ENCODE data around the gene CREB3L4. TPM values are rescaled to one million over a fixed set of nuclear protein-coding genes. Genes with fewer than 3 reads are reported as not detected.

Gene CREB3L4
- total and polyA plus RNA-seq, 4 donors = 1.4 to 10.7 (median 6.9) TPM

DNA sequence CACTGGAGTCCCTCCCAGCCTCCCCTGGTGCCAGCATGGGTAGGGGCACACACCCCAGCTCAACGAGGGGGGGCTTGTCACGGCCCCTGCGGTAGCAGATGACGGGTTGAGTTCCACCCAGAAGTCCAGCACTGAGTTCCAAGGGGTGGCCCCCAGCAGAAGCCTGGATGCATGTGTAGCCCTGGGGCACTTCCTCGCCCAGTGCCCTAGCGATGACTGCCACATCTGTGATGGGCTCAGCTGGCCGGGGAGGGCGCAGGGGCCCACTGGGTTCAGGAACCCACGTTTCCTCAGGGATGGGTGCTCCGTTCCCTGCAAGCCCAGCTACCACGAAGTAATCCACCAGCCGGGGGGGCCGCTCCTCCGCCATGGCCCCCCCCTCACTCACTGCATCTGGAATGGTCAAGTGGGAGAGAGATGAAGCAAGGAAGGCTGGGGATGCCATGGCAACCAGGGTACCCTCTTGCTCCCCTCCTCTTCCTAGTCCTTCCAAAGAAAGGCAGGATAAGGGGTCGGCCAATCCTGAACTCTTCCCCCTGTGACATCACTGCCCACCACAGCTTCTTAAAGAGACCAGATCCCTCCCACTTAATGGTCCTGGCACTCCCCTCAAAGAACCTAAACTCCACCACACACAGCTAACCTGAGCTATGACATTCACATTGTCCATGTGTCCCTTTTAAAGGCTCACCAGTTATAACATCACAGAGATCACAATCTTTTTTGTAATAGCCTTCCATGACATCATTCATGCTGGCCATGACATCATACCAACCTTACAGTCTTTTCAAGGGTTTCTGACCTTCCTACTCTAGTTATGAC lies 23.5 kb upstream of the CREB3L4 start:
- no peaks in the 10 kb centered on the region for H3K27me3 ChIP-seq (ENCODE audit: control insufficient read depth in 1 of 2, insufficient read depth in 2 of 2, low read length in 1 of 2)
- DNase-seq = peak; percentile 51 to 76
- H3K9me3 ChIP-seq (ENCODE audit: control insufficient read depth, low read length) = no peaks in the 10 kb centered on the region
- intact Hi-C loops (cut with DNase I) = no loop called here
- peaks cover 2 to 7% of the 10 kb centered on the region in 2 donors for H3K36me3 ChIP-seq (ENCODE audit: control insufficient read depth in 1 of 2, insufficient read depth in 2 of 2, low read length in 1 of 2)
- no peak overlapping the region for H3K4me3 ChIP-seq (ENCODE audit: low read length in 2 of 2)
- 79 to 83% methylated on average over 15 of the region's 15 CpGs for WGBS, 2 donors
- H3K27ac ChIP-seq (ENCODE audit: low read depth in 1 of 2, low read length in 2 of 2) = no peak overlapping the region
- H3K4me1 ChIP-seq (ENCODE audit: control insufficient read depth in 1 of 2, insufficient read depth in 2 of 2, low read length in 2 of 2) = no peaks in the 10 kb centered on the region
- ATAC-seq (ENCODE audit: low FRiP score) = no peak

DNA sequence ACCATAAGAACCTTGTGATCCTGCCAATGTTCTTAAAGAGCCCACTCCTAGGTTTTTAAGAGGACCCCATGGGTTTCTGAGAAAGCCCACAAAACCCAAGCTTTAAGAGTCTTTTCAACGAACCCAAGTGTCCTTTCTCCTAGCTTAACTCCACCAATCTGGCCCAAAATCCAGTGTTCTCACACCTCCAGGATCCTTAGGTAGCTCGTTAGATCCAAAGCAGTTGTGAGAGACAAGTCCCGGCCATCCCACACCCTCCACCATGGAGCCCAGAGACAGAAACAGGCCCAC lies 22.9 kb upstream of the CREB3L4 start:
- 78 to 81% methylated on average over 3 of the region's 3 CpGs for WGBS, 2 donors
- H3K36me3 ChIP-seq (ENCODE audit: control insufficient read depth in 1 of 2, insufficient read depth in 2 of 2, low read length in 1 of 2) = peaks cover 2 to 7% of the 10 kb centered on the region in 2 donors
- H3K4me1 ChIP-seq (ENCODE audit: control insufficient read depth in 1 of 2, insufficient read depth in 2 of 2, low read length in 2 of 2) = no peaks in the 10 kb centered on the region
- no peak overlapping the region for H3K27ac ChIP-seq (ENCODE audit: low read depth in 1 of 2, low read length in 2 of 2)
- DNase-seq (peak in 1 of 2 donors; percentile 0), ATAC-seq (ENCODE audit: low FRiP score) (no peak)
- no peaks in the 10 kb centered on the region for H3K27me3 ChIP-seq (ENCODE audit: control insufficient read depth in 1 of 2, insufficient read depth in 2 of 2, low read length in 1 of 2)
- no peaks in the 10 kb centered on the region for H3K9me3 ChIP-seq (ENCODE audit: control insufficient read depth, low read length)
- no peak overlapping the region for H3K4me3 ChIP-seq (ENCODE audit: low read length in 2 of 2)
- intact Hi-C loops (cut with DNase I) = loop anchor here (1.0 to 5.0 kb wide), 3 partner anchors 21 to 147 kb away; no protein-coding TSS in a partner anchor

DNA sequence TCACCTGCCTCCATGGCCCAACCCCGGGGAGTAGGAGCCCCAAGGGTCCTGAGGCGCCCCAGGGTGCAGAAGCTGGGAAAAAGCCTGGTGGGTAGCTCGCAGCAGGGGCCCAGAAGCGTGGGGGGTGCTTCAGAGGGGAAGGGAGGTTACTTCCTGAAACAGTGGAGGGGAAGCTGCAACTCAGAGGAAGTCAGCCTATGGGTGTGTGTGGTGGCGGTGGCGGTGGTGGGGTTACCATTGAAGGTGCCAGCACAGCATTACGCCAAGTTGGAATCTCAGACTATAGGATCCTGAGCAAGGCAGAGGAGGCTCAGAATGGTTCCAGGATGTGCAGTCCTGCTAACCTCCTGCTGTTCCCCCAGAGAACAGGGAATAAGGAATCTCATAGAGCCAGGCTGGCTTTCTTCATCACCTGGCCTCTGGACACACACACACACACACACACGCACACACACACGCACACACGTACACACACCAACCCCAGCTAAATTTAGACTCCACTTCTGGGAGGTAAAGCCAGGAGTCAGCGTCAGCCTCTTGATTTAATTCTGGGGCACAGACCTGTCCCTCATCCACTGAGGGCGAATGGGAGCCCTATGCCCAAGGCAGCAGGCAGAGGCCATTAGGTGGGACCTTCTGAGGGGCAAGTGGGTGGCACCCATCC lies 22.4 kb upstream of the CREB3L4 start:
- Histone ChIP-seq H3K4me3 (ENCODE audit: low read length in 2 of 2) (peak overlapping the region; percentile 93 to 97), H3K27ac (ENCODE audit: low read depth in 1 of 2, low read length in 2 of 2) (peak overlapping the region; percentile 17 to 76), H3K27me3 (ENCODE audit: control insufficient read depth in 1 of 2, insufficient read depth in 2 of 2, low read length in 1 of 2) (no peaks in the 10 kb centered on the region), H3K9me3 (ENCODE audit: control insufficient read depth, low read length) (no peaks in the 10 kb centered on the region), H3K36me3 (ENCODE audit: control insufficient read depth in 1 of 2, insufficient read depth in 2 of 2, low read length in 1 of 2) (peaks cover 2 to 7% of the 10 kb centered on the region in 2 donors), H3K4me1 (ENCODE audit: control insufficient read depth in 1 of 2, insufficient read depth in 2 of 2, low read length in 2 of 2) (no peaks in the 10 kb centered on the region)
- WGBS, 2 donors = 37 to 41% methylated on average over 12 of the region's 12 CpGs
- intact Hi-C loops (cut with DNase I) = loop anchor here (1.0 to 5.0 kb wide), 3 partner anchors 22 to 148 kb away; no protein-coding TSS in a partner anchor
- DNase-seq (peak in 1 of 2 donors; percentile 83), ATAC-seq (ENCODE audit: low FRiP score) (peak; percentile 63)

DNA sequence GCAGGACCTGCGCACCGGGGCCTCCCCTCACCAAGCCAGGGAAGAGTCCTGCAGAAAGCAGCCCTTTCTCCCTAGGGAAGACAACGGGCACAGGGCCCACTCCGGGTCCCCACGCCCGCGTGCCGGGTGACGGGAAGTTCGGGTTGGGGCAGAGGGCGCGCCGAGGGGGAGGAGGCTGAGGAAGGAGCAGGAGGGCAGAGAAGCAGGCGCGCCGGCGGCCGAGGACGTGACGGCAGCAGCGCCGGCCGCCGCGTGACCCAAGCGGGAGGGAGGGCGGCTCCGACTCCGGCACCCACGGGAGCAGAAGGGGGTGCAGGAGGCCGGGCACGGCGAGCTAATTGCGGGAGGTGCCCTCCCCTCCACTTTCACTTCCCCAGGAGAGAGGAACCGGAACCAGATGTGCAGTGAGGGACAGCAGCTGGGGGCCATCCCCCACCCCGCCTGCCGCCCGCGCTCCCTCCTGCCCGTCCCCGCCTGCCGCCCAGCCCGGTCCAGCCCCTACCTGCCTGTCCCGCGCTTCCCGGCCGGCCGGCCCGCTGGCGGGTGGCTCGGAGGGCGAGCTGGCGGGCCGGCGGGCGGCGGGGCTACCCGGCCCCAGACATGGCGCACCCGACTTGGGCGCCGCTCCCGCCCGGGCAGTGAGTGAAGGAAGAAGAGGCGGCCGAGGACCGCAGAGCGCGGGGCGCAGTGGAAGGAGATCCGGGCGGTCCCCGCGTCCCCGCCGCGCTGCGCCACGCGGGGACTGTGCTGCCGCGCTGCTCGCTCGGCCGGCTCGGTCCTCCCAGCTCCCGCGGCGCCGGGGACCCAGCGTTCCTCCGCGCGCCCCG lies 21.7 kb upstream of the CREB3L4 start:
- H3K4me1 ChIP-seq (ENCODE audit: control insufficient read depth in 1 of 2, insufficient read depth in 2 of 2, low read length in 2 of 2) = no peaks in the 10 kb centered on the region
- peak; percentile 95 to 96 for DNase-seq
- no peaks in the 10 kb centered on the region for H3K27me3 ChIP-seq (ENCODE audit: control insufficient read depth in 1 of 2, insufficient read depth in 2 of 2, low read length in 1 of 2)
- ATAC-seq (ENCODE audit: low FRiP score) = peak; percentile 91
- WGBS, 2 donors = 0 to 1% methylated on average over 44 to 95 of the region's 95 CpGs
- peak overlapping the region; percentile 93 to 97 for H3K4me3 ChIP-seq (ENCODE audit: low read length in 2 of 2)
- H3K36me3 ChIP-seq (ENCODE audit: control insufficient read depth in 1 of 2, insufficient read depth in 2 of 2, low read length in 1 of 2) = peaks cover 2 to 7% of the 10 kb centered on the region in 2 donors
- H3K9me3 ChIP-seq (ENCODE audit: control insufficient read depth, low read length) = no peaks in the 10 kb centered on the region
- H3K27ac ChIP-seq (ENCODE audit: low read depth in 1 of 2, low read length in 2 of 2) = peak overlapping the region; percentile 47 to 76
- intact Hi-C loops (cut with DNase I) = loop anchor here (1.0 to 5.0 kb wide), 4 partner anchors 23 to 149 kb away; no protein-coding TSS in a partner anchor

DNA sequence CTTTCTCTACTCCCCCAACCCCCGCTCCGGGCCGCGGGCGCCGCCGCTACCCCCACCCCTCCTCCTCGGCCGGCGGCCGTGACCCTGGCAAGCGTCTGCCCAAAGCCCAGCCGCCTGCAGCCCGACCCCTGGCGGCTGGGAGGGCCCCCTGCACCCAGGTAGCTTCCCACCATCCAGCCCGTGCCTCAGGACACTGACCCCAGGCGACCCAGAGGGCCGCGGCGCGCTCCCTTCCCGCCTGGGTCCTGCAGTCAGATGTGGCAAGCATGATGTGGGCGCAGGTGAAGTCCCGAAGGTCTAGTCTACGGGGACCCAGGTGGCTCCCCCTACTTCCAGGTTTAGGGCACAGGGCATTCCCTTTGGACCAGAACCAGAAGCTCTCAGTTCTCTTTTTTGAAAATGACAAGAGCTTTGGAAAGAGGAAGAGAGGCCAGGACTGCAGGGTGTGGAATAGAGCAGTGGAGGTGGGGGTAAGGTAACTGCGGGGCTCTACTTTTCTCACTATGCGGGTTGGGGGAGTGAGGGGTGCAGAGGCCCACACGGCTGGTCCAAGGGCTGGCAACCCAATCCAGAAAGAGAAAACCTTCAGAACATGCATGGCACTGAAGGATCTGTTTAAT lies 21.0 kb upstream of the CREB3L4 start, which contains the start of gene DENND4B:
DENND4B (minus strand) TSS at position 97 of the 620 bp plus-strand sequence. CDS start 2,344 bp downstream, outside the sequence.
- peaks cover 7 to 9% of the 10 kb centered on the region in 2 donors for H3K36me3 ChIP-seq (ENCODE audit: control insufficient read depth in 1 of 2, insufficient read depth in 2 of 2, low read length in 1 of 2)
- H3K4me3 ChIP-seq (ENCODE audit: low read length in 2 of 2) = peak within 1 kb of the TSS; percentile 93 to 97
- no peaks in the 10 kb centered on the region for H3K9me3 ChIP-seq (ENCODE audit: control insufficient read depth, low read length)
- H3K4me1 ChIP-seq (ENCODE audit: control insufficient read depth in 1 of 2, insufficient read depth in 2 of 2, low read length in 2 of 2) = no peaks in the 10 kb centered on the region
- no peaks in the 10 kb centered on the region for H3K27me3 ChIP-seq (ENCODE audit: control insufficient read depth in 1 of 2, insufficient read depth in 2 of 2, low read length in 1 of 2)
- intact Hi-C loops (cut with DNase I) = loop anchor here (2.0 to 5.0 kb wide), 3 partner anchors 36 to 149 kb away; no protein-coding TSS in a partner anchor
- peak within 1 kb of the TSS; percentile 47 to 76 for H3K27ac ChIP-seq (ENCODE audit: low read depth in 1 of 2, low read length in 2 of 2)
- peak; percentile 92 for ATAC-seq (ENCODE audit: low FRiP score)
- DNase-seq = peak; percentile 92 to 94
- WGBS, 2 donors = 8% methylated on average over 26 to 28 of the region's 28 CpGs

DNA sequence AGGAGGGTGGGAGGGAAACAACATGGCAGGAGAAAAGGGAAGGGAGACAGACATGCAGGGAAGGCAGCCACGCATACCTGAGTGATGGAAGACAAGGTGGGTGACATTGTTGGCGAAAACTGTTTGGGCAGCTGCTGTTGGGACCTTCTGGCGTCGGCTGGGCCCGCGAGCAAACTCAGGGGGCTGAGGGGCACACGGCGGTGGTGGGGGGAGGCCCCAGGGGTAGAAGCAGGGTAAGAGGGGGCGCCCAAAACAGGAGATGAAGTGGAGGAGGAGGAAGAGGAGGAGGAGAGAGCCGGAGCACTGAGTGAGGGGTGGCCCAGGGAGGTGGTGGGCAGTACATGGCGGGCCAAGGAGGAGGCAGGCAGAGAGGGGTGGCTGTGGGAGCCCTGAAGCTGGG lies 16.5 kb upstream of the CREB3L4 start:
- DNase-seq (no peak), ATAC-seq (ENCODE audit: low FRiP score) (no peak)
- Histone ChIP-seq H3K27ac (ENCODE audit: low read depth in 1 of 2, low read length in 2 of 2) (no peak overlapping the region), H3K9me3 (ENCODE audit: control insufficient read depth, low read length) (no peaks in the 10 kb centered on the region), H3K4me3 (ENCODE audit: low read length in 2 of 2) (no peak overlapping the region), H3K36me3 (ENCODE audit: control insufficient read depth in 1 of 2, insufficient read depth in 2 of 2, low read length in 1 of 2) (peaks cover 7 to 10% of the 10 kb centered on the region in 2 donors), H3K4me1 (ENCODE audit: control insufficient read depth in 1 of 2, insufficient read depth in 2 of 2, low read length in 2 of 2) (no peaks in the 10 kb centered on the region), H3K27me3 (ENCODE audit: control insufficient read depth in 1 of 2, insufficient read depth in 2 of 2, low read length in 1 of 2) (no peaks in the 10 kb centered on the region)
- 91% methylated on average over 11 of the region's 11 CpGs for WGBS, 2 donors
- intact Hi-C loops (cut with DNase I) = no loop called here

DNA sequence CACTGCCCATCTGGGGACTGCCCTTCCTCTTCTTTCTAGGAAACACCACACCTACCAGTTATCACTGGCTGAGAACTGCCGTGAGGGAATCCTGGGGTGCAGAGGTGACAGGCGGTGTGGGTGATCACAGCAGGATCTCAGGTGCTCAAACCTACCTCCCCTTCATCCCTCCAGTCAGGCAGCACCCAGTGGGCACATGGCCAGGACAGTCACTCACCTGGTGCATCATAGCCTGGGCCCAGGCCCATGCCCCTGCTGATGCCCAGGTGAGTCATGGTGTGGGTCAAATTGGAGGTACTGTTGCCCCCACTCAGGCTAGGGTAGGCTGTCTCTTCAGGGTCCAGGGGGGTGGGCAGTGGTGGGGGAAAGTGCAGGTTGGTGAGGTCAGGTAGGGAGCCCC lies 15.9 kb upstream of the CREB3L4 start:
- ATAC-seq (ENCODE audit: low FRiP score) (no peak), DNase-seq (no peak)
- WGBS, 2 donors = 89 to 92% methylated on average over 2 of the region's 2 CpGs
- Histone ChIP-seq H3K4me3 (ENCODE audit: low read length in 2 of 2) (no peak overlapping the region), H3K27ac (ENCODE audit: low read depth in 1 of 2, low read length in 2 of 2) (no peak overlapping the region), H3K4me1 (ENCODE audit: control insufficient read depth in 1 of 2, insufficient read depth in 2 of 2, low read length in 2 of 2) (no peaks in the 10 kb centered on the region), H3K27me3 (ENCODE audit: control insufficient read depth in 1 of 2, insufficient read depth in 2 of 2, low read length in 1 of 2) (no peaks in the 10 kb centered on the region), H3K36me3 (ENCODE audit: control insufficient read depth in 1 of 2, insufficient read depth in 2 of 2, low read length in 1 of 2) (peaks cover 7 to 10% of the 10 kb centered on the region in 2 donors), H3K9me3 (ENCODE audit: control insufficient read depth, low read length) (no peaks in the 10 kb centered on the region)
- intact Hi-C loops (cut with DNase I) = no loop called here

DNA sequence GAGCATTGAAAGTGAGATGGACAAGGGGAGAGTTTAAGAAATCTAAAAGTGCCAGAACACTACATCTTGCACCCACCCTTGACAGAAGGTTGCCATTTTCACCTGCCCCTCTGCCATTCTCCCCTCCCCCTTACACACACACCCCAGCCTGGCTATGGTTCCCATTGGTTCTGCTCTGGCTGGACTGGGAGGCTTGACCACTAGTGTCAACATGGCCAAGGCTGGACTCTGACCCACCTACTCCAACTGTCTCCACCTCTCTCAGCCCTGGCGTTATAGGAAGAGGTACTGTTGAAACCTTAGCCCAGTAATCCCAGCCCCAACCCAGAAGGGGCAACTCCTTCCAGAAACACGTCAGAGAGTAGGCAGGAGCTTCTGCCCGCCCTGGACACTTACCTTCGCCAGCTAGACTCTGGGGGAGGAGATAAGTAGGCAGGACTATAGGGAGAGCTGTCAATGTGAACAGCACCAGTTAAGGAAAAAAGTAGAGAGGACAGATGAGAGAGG lies 13.8 kb upstream of the CREB3L4 start:
- H3K36me3 ChIP-seq (ENCODE audit: control insufficient read depth in 1 of 2, insufficient read depth in 2 of 2, low read length in 1 of 2) = peaks cover 0 to 9% of the 10 kb centered on the region in 2 donors
- no peaks in the 10 kb centered on the region for H3K4me1 ChIP-seq (ENCODE audit: control insufficient read depth in 1 of 2, insufficient read depth in 2 of 2, low read length in 2 of 2)
- no peak overlapping the region for H3K4me3 ChIP-seq (ENCODE audit: low read length in 2 of 2)
- intact Hi-C loops (cut with DNase I) = no loop called here
- no peak overlapping the region for H3K27ac ChIP-seq (ENCODE audit: low read depth in 1 of 2, low read length in 2 of 2)
- no peaks in the 10 kb centered on the region for H3K9me3 ChIP-seq (ENCODE audit: control insufficient read depth, low read length)
- ATAC-seq (ENCODE audit: low FRiP score) (no peak), DNase-seq (no peak)
- H3K27me3 ChIP-seq (ENCODE audit: control insufficient read depth in 1 of 2, insufficient read depth in 2 of 2, low read length in 1 of 2) = no peaks in the 10 kb centered on the region
- WGBS, 2 donors = 69 to 74% methylated on average over 4 of the region's 4 CpGs

Measured in aorta (tissue), 5 donors.